KOPT-K1 (cell line): ENCODE measurements around the gene ARRB1.
"Not testable (repeated sequence)": the region's sequence is repeated elsewhere in the genome, so short reads cannot be mapped to it uniquely, and the experiment has no call there.

ENCODE experiments used
- H3K27ac ChIP-seq: fragments of 200-600 bp; sonication (generic); 2 replicates; pipeline ENCODE4 v1.5.1; 2016; ENCODE audit warnings: antibody characterized with exemption, mild to moderate bottlenecking, low read depth, low read length; ENCODE audit not compliant: poor library complexity, severe bottlenecking
- H3K36me3 ChIP-seq: fragments of 200-600 bp; sonication (generic); 2 replicates; pipeline ENCODE4 v1.5.1; 2017; ENCODE audit warnings: antibody characterized with exemption, mild to moderate bottlenecking, low read length, moderate library complexity; ENCODE audit not compliant: insufficient read depth
- H3K9me3 ChIP-seq: fragments of 200-600 bp; sonication (generic); 2 replicates; pipeline ENCODE4 v1.5.1; 2017; ENCODE audit warnings: antibody characterized with exemption, low read length, mild to moderate bottlenecking; ENCODE audit not compliant: insufficient read depth, poor library complexity, severe bottlenecking

ARRB1 gene

GRCh38 chr11:75341612-75342011 is 9.8 kb downstream of the ARRB1 start:
- peak overlapping the region; percentile 93 for H3K27ac ChIP-seq
- H3K9me3 ChIP-seq = no peaks in the 10 kb centered on the region
- H3K36me3 ChIP-seq = no peaks in the 10 kb centered on the region

GRCh38 chr11:75339685-75340409 is 11.6 kb downstream of the ARRB1 start:
- no peaks in the 10 kb centered on the region for H3K9me3 ChIP-seq
- H3K27ac ChIP-seq = peak overlapping the region; percentile 93
- H3K36me3 ChIP-seq = no peaks in the 10 kb centered on the region

GRCh38 chr11:75338516-75339208 is 12.8 kb downstream of the ARRB1 start:
- H3K9me3 ChIP-seq = no peaks in the 10 kb centered on the region
- no peaks in the 10 kb centered on the region for H3K36me3 ChIP-seq
- H3K27ac ChIP-seq = peak overlapping the region; percentile 93

- no peaks in the 10 kb centered on the region for H3K36me3 ChIP-seq
- H3K9me3 ChIP-seq = no peaks in the 10 kb centered on the region
- peak overlapping the region; percentile 42 for H3K27ac ChIP-seq
Observed at GRCh38 chr11:75337195-75337654, 14.2 kb downstream of the ARRB1 start.

- no peaks in the 10 kb centered on the region for H3K9me3 ChIP-seq
- H3K27ac ChIP-seq = no peak overlapping the region
- no peaks in the 10 kb centered on the region for H3K36me3 ChIP-seq
Observed at GRCh38 chr11:75334976-75335375, 16.5 kb downstream of the ARRB1 start.

GRCh38 chr11:75334402-75334891 is 17.0 kb downstream of the ARRB1 start:
- Histone ChIP-seq H3K9me3 (no peaks in the 10 kb centered on the region), H3K36me3 (no peaks in the 10 kb centered on the region), H3K27ac (no peak overlapping the region)

DNA sequence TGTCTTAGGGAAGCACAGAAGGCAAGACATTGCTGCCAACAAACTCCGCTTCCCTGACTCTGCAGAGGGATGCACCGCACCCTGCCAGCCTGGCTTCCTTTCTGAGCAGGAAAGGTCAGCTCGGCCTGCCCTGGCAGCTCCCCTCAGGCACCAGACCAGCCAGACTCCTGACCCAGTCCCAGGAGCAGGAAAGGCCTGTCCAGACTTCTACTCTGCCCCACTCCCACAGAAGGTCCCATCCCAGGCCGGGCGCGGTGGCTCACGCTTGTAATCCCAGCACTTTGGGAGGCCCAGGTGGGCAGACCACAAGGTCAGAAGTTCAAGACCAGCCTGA is 17.7 kb downstream of the ARRB1 start:
- Histone ChIP-seq H3K27ac (no peak overlapping the region), H3K9me3 (no peaks in the 10 kb centered on the region), H3K36me3 (no peaks in the 10 kb centered on the region)

DNA sequence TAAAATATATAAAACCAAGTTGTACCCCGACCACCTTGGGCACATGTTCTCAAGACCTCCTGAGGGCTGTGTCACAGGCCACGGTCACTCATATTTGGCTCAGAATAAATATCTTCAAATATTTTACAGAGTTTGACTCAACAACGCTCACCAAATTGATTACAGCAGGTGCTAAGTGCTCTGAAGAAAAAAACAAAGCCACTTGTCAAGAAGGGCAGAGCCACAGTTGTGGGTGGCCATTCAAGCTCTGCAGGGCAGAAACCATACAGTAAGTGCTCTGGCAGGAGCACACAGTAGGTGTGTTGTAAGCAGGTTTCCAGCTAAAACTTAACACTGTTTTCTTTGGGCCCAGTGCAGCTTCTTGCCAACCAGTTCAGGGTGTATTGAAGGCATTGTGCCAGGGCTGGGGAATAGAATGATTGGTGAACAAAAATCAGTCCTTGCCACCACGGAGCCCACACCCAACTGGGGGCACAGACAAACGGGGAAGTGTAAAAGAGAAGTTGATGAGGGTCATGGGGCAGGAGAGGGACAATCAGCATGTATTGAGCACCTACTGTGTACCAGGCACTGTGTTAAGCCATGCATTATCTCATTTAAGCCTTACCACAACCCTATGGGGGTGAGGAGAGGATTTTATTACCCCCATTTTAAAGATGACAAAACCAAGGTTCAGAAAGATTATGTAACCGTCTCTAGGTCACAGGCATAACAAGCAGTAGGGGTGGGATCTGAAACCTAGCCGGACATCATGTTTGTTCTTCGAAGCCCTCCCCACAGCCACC is 18.2 kb downstream of the ARRB1 start:
- Histone ChIP-seq H3K27ac (no peak overlapping the region), H3K36me3 (no peaks in the 10 kb centered on the region), H3K9me3 (no peaks in the 10 kb centered on the region)

DNA sequence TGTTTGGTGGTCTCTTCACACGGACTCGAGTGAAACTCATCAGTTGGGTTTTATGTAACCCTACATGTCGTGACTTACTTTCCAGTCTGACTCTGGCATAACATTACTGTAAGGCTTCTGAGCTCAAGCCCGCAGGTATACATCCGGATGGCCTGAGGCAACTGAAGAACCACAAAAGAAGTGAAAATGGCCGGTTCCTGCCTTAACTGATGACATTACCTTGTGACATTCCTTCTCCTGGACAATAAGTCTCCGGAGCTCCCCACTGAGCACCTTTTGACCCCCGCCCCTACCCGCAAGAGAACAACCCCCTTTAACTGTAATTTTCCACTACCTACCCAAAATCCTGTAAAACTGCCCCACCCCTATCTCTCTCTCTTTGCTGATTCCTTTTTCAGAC is 19.7 kb downstream of the ARRB1 start:
- H3K36me3 ChIP-seq, H3K9me3 ChIP-seq: not testable (repeated sequence)
- H3K27ac ChIP-seq = peak overlapping the region; percentile 2

DNA sequence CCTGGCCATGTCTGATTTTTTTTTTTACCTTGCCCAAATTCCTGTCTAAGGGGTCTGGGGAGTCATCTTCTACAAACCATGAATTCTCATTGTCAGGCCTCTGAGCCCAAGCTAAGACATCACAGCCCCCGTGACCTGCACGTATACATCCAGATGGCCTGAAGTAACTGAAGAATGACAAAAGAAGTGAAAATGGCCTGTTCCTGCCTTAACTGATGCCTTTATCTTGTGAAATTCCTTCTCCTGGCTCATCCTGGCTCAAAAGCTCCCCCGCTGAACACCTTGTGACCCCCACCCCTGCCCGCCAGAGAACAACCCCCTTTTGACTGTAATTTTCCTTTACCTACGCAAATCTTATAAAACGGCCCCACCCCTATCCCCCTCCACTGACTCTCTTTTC is 20.2 kb downstream of the ARRB1 start:
- H3K9me3 ChIP-seq, H3K36me3 ChIP-seq, H3K27ac ChIP-seq: not testable (repeated sequence)

DNA sequence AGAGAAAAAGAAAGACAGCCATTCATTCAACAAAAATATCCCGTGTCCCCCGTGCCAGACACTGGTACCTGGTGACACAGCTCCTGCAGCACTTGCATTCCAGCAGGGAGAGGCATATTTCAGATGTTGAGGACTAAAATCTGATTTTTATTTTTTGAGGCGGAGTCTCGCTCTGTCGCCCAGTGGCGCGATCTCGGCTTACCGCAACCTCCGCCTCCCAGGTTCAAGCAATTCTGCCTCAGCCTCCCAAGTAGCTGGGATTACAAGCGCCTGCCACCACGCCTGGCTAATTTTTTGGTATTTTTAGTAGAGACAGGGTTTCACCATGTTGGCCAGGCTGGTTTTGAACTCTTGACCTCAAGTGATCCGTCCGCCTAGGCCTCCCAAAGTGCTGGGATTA is 20.6 kb downstream of the ARRB1 start:
- not testable (repeated sequence) for H3K27ac ChIP-seq, H3K36me3 ChIP-seq

DNA sequence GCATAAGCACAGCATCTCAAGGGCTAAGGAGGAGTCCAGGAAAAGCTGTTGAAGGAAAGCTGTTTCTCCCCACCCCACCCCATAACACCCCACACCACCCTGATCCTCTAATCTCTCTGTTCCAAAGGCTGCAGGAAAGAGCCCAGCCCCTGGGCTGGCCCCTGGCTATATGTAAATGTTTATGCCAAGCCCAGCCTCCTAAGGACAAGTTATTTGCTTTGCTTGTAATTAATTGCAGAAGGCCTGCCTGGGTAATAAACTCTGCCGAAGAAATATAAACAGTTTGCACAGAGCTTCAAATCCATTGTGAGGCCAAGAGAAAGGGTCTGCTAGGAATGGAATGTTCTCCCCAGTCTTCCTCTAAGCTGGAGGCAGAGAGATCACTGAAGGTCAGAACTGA is 21.2 kb downstream of the ARRB1 start:
- peak overlapping the region; percentile 80 for H3K27ac ChIP-seq
- H3K9me3 ChIP-seq = no peaks in the 10 kb centered on the region
- H3K36me3 ChIP-seq = no peaks in the 10 kb centered on the region

More for the DNA sequence above, 20.6 kb downstream of the ARRB1 start:
- not testable (repeated sequence) for H3K9me3 ChIP-seq

GRCh38 chr11:75328426-75329277 is 22.8 kb downstream of the ARRB1 start:
- H3K36me3 ChIP-seq = no peaks in the 10 kb centered on the region
- H3K27ac ChIP-seq = peak overlapping the region; percentile 80
- H3K9me3 ChIP-seq = no peaks in the 10 kb centered on the region

GRCh38 chr11:75326439-75326810 is 25.0 kb downstream of the ARRB1 start:
- H3K27ac ChIP-seq = peak overlapping the region; percentile 48
- no peaks in the 10 kb centered on the region for H3K9me3 ChIP-seq
- no peaks in the 10 kb centered on the region for H3K36me3 ChIP-seq
